GM12878 (cell line): ENCODE results near the gene CCT6A. TPM values are rescaled to one million over a fixed set of nuclear protein-coding genes. Genes with fewer than 3 reads are reported as not detected.

Experiments used
- BHLHE40 ChIP-seq, 2 experiments: fragments of 450-650 bp in 1 of 2; IDR thresholded peaks; 2 replicates each; pipeline ENCODE4 v1.6.1; 2011 to 2017; ENCODE audit warnings: low read depth in 2 of 2, borderline replicate concordance in 1 of 2, improper control_type of control experiment in 1 of 2, low read length in 1 of 2, mild to moderate bottlenecking in 1 of 2
- CTCF ChIP-seq, 3 experiments: IDR thresholded peaks in 2 of 3; conservative IDR thresholded peaks in 1 of 3; 2 replicates each; pipeline ENCODE4 v1.5.1; 2011; ENCODE audit warnings: low read depth in 3 of 3, low read length in 3 of 3, mild to moderate bottlenecking in 3 of 3, control low read depth in 2 of 3, moderate library complexity in 2 of 3, inconsistent platforms in 1 of 3, mixed read lengths in 1 of 3; ENCODE audit not compliant: control insufficient read depth in 2 of 3, insufficient read depth in 1 of 3; ENCODE audit errors: extremely low read depth in 1 of 3
- IKZF2 ChIP-seq, 2 experiments: fragments of 450-650 bp; IDR thresholded peaks; 2 replicates each; pipeline ENCODE4 v1.6.1; 2017; ENCODE audit warnings: mild to moderate bottlenecking in 2 of 2, moderate library complexity in 2 of 2
- PML ChIP-seq: IDR thresholded peaks from 2 replicates; pipeline ENCODE4 v1.6.1; 2012; ENCODE audit warnings: low read length, inconsistent platforms
- RAD51 ChIP-seq: fragments of 450-650 bp; IDR thresholded peaks from 2 replicates; pipeline ENCODE4 v1.6.1; 2016; ENCODE audit warnings: moderate library complexity, mild to moderate bottlenecking, inconsistent platforms
- RBBP5 ChIP-seq: fragments of 200-600 bp; sonication (generic); conservative IDR thresholded peaks from 2 replicates; pipeline ENCODE4 v1.6.1; 2016
- SRF ChIP-seq, 2 experiments: IDR thresholded peaks; 2 replicates each; pipeline ENCODE4 v1.6.1; 2011; ENCODE audit warnings: low read depth in 2 of 2, low read length in 2 of 2, mild to moderate bottlenecking in 1 of 2, moderate library complexity in 1 of 2
- TAF1 ChIP-seq: IDR thresholded peaks from 2 replicates; pipeline ENCODE4 v1.6.1; 2011; ENCODE audit warnings: mild to moderate bottlenecking, low read depth, low read length, borderline replicate concordance
- USF1 ChIP-seq: IDR thresholded peaks from 2 replicates; pipeline ENCODE4 v1.6.1; 2011; ENCODE audit warnings: borderline replicate concordance, low read depth, mild to moderate bottlenecking, moderate library complexity, mixed read lengths, low read length; ENCODE audit not compliant: insufficient read depth; ENCODE audit errors: extremely low read length
- ZNF24 ChIP-seq: fragments of 450-650 bp; IDR thresholded peaks from 2 replicates; pipeline ENCODE4 v1.6.1; 2017; ENCODE audit warnings: antibody characterized with exemption, mild to moderate bottlenecking
- polyA plus RNA-seq, 11 experiments: library from polyadenylated mRNA; depleted of rRNA in 4 of 11; unstranded in 6 of 11; stranded (reverse) in 5 of 11; fragments of >200 nt; fragmentation: Nextera tagmentation in 4 of 11; fragmentation: Illumina TruSeq in 1 of 11; extraction: Ambion mirVana in 4 of 11; extraction: Trizol in 1 of 11; gene quantifications; 1 replicate in 1 of 11; 2 replicates in 10 of 11; pipeline versions ENCODE4 v1.2.1 to v1.2.3, GENCODE V29; 2011 to 2016; ENCODE audit warnings: inconsistent platforms in 2 of 11, missing spikeins in 2 of 11, low read depth in 1 of 11
- total RNA-seq, 4 experiments: library from RNA; depleted of rRNA in 3 of 4; stranded (reverse); fragments of >200 nt in 3 of 4; fragmentation: Illumina TruSeq in 1 of 4; extraction: Trizol in 1 of 4; gene quantifications; 2 replicates each; pipeline versions ENCODE4 v1.2.1 to v1.2.3, GENCODE V29; 2013 to 2021

The CCT6A gene
- total and polyA plus RNA-seq, 10 of the 15 experiments (the other 5 are each of a cell fraction or from before 2014, with no cell fraction given): 191 to 480 (median 296) TPM

- TF ChIP-seq CTCF (IDR thresholded peaks at IDR 0.05 in 2 of 3, conservative IDR thresholded peaks at IDR 0.05 in 1 of 3; ENCODE audit: control insufficient read depth in 2 of 3, extremely low read depth in 1 of 3, insufficient read depth in 1 of 3, low read depth in 3 of 3, low read length in 3 of 3) (peak in 2 of 3 experiments; percentile 19 to 48; a peak in 2 of 6 replicates), ZNF24 (peak; percentile 86), SRF (IDR thresholded peaks at IDR 0.05; ENCODE audit: low read depth in 2 of 2, low read length in 2 of 2) (no peak), PML (no peak), BHLHE40 (IDR thresholded peaks at IDR 0.05; ENCODE audit: borderline replicate concordance in 1 of 2, low read depth in 2 of 2, low read length in 1 of 2) (peak in 1 of 2 experiments; percentile 38; a peak in 1 of 4 replicates), USF1 (no peak), RBBP5 (0 out of 2 replicates have a peak, but pooled peaks have one; percentile 56), TAF1 (peak; percentile 63; the same call in 1 of the 2 replicates), IKZF2 (IDR thresholded peaks at IDR 0.05) (0 out of 4 replicates have a peak, but pooled peaks of 1 of the 2 experiments have one; percentile 15), RAD51 (no peak)
These were observed 17.7 kb upstream of the CCT6A start (continued) for GRCh38 chr7:56033671-56034432.
